GOT3 (cell line): ENCODE measurements around the gene TERB1.

Source experiments
- DNase-seq: peaks from one replicate; lab custom pipeline; 2025; ENCODE audit warnings: mixed read lengths; lab: John Stamatoyannopoulos, UW

Gene TERB1

GRCh38 chr16:66750279-66751052 is 50.9 kb downstream of the TERB1 start:
- DNase-seq, result no peak

GRCh38 chr16:66746682-66747081 is 54.7 kb downstream of the TERB1 start:
- DNase-seq, result no peak

- no peak for DNase-seq
These were observed 55.3 kb downstream of the TERB1 start for GRCh38 chr16:66746048-66746447.

DNA sequence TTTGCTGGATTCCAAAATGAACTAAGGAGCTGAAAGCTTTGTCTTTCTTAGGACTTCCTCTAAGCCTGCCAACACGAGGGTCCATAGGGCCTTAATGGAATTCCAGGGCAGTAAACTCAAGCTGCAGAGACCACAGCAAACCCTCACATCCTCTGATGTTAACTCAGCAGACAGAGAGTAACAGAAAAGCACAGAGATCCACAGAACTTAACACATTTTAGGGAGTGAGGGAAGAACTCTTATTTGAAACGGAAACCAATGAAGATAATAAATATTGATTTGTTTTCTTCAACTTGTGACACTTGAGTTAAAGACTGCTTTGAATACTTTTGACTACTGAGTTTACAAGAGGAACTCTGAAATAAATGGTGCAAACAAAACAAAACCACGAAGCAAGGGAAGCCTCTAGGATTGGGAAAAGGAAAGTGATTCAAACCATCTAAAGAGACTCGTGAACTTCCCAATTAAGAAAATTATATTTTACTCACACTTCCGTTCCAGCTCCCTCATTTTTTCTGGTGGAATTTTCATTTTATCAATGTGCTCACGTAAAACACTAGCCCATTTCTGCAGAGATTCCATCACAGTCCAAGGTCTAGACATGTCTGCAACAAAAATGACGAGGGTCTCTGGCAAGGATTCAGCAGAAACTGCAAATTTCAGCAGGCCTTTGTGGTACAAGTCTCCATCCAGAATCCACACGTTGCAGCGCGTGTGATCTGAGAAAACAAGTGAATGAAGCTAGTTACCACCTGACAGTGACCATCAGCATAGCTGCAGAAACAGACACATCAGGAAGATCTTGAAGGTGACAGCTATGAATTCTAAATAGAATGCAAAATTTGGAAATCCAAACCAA is 59.2 kb downstream of the TERB1 start:
- no peak for DNase-seq

GRCh38 chr16:66741169-66741900 is 60.0 kb downstream of the TERB1 start:
- peak; percentile 10 for DNase-seq

DNA sequence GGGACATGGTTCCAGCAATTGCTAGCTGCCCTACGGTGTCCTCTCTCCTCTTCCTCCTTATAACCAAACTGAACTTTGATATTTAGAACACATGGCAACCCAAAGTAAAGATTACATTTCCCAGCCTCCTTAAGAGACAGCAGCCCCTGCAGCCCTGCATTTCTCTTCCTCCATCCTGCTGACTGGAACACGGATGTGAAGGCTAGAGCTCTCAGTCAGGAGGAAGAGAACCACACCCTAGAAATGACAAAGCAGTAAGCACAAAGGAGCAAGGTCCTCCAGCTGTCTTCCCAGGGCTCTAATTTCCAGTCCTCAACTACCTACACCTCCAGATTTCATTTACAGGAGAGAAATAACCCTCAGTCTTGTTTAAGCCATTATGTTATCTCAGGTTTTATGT is 60.9 kb downstream of the TERB1 start:
- DNase-seq, result no peak

GRCh38 chr16:66740010-66740409 is 61.4 kb downstream of the TERB1 start:
- DNase-seq, result no peak

- DNase-seq, result no peak
These were observed 65.5 kb downstream of the TERB1 start for GRCh38 chr16:66735891-66736290.

DNA sequence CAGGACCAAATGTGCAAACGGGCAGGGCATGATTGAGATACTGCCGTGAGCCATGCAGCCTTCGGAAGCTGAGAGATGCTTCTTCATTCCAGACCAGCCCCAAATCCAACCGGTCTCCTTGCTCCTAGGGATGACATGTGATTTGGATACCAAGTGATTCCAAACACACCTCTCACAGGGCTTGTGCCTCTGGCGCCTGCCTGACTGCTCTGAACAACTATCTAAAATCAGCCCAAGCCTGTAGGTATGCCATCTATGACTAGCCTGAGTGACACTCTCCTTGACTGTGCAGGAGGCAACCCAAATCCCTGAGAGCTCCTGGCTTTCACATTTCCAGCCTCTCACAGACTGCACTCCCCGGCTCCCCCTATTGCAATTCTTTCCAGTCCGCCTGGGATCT is 70.3 kb downstream of the TERB1 start:
- DNase-seq, result no peak

- DNase-seq, result no peak
These were observed 72.6 kb downstream of the TERB1 start for GRCh38 chr16:66728804-66729203.

DNA sequence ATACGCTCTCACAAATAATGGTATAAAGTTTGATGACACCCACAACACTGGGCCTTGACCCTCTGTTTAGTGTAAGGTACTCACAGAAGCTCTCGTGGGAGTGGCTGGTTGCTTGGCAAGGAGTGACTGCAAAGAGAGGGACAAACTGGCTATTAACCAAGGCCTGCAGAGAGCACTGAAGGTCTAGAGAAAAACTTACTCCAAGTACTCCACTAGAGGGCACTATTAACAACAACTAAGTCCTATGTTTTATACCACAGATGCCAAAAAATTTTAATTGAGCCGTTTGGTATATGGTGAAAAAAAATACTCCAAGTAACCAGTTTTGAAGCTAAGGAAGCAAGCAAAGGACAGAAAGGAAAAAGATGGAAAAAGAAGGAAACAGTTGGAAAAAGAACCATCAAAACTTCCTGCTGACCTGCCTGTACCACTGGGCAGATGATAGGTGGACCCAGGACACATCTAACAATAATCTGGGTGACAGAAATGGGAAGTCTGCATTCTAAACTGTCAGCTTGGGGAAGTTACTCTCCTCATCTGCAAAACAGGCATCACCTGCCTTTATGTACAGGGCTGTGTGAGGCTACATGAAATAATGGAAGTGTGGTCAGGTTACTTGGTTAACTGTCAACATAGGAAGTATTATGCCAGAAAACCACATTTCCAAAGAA is 73.1 kb downstream of the TERB1 start:
- DNase-seq, result no peak

GRCh38 chr16:66720766-66721165 is 80.6 kb downstream of the TERB1 start:
- DNase-seq, result no peak

- DNase-seq, result no peak
These were observed 82.1 kb downstream of the TERB1 start for GRCh38 chr16:66719246-66719645.

DNA sequence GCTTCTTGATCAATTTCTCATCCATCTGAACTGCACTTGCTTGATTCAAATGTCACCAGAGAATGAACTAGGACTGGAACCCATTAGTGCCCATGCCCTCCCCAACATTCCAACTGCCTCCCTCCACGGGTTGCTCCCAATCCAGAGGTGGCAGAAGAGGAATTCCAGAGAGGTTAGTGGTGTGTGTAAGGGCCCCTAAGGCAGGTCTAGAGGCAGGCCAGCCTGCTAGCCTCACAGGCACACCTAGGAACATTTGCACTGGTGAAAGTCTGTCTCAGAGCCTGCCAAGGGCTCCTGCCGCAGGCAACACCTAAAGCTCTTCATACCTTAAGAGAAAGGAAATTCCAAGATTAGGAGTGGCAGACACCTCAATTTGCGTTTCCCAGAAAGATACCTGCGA is 83.6 kb downstream of the TERB1 start:
- DNase-seq, result no peak

- DNase-seq, result no peak
These were observed 84.2 kb downstream of the TERB1 start for GRCh38 chr16:66717112-66717675.

DNA sequence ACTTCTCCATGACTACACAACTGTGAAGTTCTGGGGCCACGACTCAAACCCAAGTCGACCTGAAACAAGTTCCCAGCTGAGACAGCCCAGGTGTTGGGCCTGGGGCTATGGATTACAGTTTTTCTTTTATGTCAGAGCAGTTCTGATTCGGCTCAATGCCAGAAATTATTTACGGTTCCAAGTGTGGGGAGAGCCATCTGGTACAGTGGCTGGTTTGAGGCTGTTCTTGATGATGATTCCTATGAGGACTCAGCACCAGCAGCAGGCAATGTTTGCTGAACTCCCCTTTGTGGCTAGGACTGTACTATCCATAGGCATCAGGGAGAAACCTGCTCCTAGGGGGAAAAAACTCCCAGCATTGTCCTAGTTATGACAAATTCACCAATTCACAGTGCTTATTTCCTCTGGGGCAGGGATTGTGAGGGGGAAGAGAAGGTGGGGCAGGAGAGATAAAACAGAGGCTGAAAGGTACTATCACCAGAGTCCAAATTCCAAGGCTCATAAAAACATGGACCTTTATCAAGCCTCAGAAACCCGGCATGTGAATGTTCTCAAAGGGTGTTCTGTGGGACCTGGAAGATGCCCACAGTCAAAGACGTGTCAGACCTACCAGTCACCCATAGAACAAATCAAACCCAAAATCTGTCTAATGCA is 86.6 kb downstream of the TERB1 start:
- no peak for DNase-seq

DNA sequence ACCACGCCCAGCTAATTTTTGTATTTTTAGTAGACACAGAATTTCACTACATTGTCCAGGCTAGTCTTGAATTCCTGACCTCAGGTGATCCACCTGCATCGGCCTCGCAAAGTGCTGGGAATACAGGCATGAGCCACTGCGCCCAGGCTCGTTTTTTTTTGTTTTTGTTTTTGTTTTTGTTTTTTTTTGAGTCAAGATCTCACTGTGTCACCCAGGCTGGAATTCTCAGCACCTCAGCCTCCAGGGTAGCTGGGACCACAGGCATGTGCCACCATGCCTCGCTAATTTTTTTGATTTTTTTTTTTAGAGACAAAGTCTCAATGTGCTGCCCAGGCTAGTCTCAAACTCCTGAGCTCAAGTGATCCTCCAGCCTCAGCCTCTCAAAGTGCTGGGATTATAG is 87.3 kb downstream of the TERB1 start:
- DNase-seq, result no peak

- DNase-seq, result no peak
These were observed 88.3 kb downstream of the TERB1 start for GRCh38 chr16:66713076-66713475.

DNA sequence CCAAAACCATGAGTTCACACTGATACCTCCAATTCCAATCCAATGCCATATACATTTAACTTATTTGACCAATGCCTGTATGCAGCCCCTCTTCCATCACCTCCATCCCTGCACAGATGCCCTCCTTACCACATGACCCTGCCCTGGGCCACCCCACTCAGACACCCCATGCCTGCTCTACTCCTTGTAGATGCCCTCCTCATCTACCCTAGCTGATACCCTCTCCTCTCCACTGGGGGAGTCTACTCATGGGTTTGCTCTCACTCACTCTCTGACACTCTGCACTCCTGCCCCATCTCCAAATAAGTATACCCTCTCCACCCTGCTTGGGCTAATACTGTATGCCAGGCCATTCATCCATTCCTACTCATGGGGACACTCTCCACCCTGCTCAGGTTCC is 88.9 kb downstream of the TERB1 start:
- DNase-seq, result no peak

GRCh38 chr16:66711581-66711980 is 89.8 kb downstream of the TERB1 start:
- DNase-seq, result no peak

DNA sequence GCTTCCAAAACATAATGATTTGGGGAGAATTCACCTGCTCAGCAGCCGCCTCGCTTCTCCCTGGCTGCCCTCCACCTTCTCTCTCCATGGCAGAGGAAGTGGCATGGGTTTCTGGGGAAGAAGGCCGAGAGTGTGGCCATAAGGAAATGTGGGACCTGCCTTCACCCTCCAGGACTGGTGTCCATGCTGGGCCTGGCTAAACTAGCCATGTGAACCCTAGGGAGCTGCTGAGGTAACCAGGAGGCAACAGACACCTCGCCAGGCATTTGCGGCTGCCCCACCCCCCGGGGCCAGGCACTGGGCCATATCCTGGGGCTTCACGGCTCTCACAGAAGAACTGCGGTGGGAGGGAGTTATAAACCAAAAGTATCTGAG is 94.9 kb downstream of the TERB1 start:
- no peak for DNase-seq
